Lung (tissue), 12 donors: ENCODE data around the gene MYBL2. TPM values are rescaled to one million over a fixed set of nuclear protein-coding genes. Genes with fewer than 3 reads are reported as not detected.

ENCODE experiments used
- ATAC-seq: fragments of 200-7000 bp; cut with Tn5 transposase; one replicate; pipeline ENCODE4 v1.9.1; 2020; ENCODE audit warnings: moderate number of reproducible peaks; ENCODE audit not compliant: insufficient read depth, low FRiP score
- DNase-seq, 3 donors: peaks; one replicate each; pipeline ENCODE4 v3.0.0-alpha.2; 2013 to 2017
- H3K27ac ChIP-seq, 2 donors: one replicate each; pipeline ENCODE4 v1.5.1; 2013; ENCODE audit warnings: mild to moderate bottlenecking in 2 of 2, moderate library complexity in 2 of 2, control low read depth in 1 of 2, inconsistent platforms in 1 of 2, low read depth in 1 of 2, low read length in 1 of 2
- H3K27me3 ChIP-seq, 3 donors: one replicate each; pipeline ENCODE4 v1.5.1; 2013; ENCODE audit warnings: low read length in 2 of 3; ENCODE audit not compliant: control insufficient read depth in 3 of 3, insufficient read depth in 3 of 3
- H3K36me3 ChIP-seq, 4 donors: one replicate each; pipeline ENCODE4 v1.5.1; 2013; ENCODE audit warnings: low read length in 4 of 4, mild to moderate bottlenecking in 1 of 4, moderate library complexity in 1 of 4; ENCODE audit not compliant: control insufficient read depth in 4 of 4, insufficient read depth in 4 of 4
- H3K4me1 ChIP-seq, 5 donors: one replicate each; pipeline ENCODE4 v1.5.1; 2013; ENCODE audit warnings: low read length in 5 of 5, mild to moderate bottlenecking in 2 of 5, moderate library complexity in 1 of 5; ENCODE audit not compliant: control insufficient read depth in 5 of 5, insufficient read depth in 5 of 5
- H3K4me3 ChIP-seq: one replicate; pipeline ENCODE4 v1.5.1; 2013; ENCODE audit warnings: mild to moderate bottlenecking, control low read depth, moderate library complexity
- H3K9ac ChIP-seq, 2 donors: one replicate each; pipeline ENCODE4 v1.5.1; 2013; ENCODE audit warnings: low read length in 2 of 2, control low read depth in 1 of 2; ENCODE audit not compliant: insufficient read depth in 1 of 2
- H3K9me3 ChIP-seq, 4 donors: one replicate each; pipeline ENCODE4 v1.5.1; 2013; ENCODE audit warnings: low read length in 3 of 4, mild to moderate bottlenecking in 1 of 4, moderate library complexity in 1 of 4; ENCODE audit not compliant: control insufficient read depth in 4 of 4, insufficient read depth in 3 of 4
- WGBS, 2 donors: extraction: QIAGEN DNeasy Blood & Tissue Kit; methylation state at CpG; one replicate each; pipeline ENCODE4 v1.1.7; 2013; 5-methylcytosine and 5-hydroxymethylcytosine counted together
- polyA plus RNA-seq, 2 donors: library from polyadenylated mRNA; stranded (reverse); fragments of 200-250 nt; gene quantifications; one replicate each; pipeline ENCODE4 v1.2.1, GENCODE V29; 2013
- total RNA-seq, 2 donors: library from RNA; depleted of rRNA in 1 of 2; stranded (reverse); fragments of >200 nt in 1 of 2; gene quantifications; one replicate each; pipeline ENCODE4 v1.2.1, GENCODE V29; 2014 to 2021
- TF ChIP-seq, protein P1 (sequence below): IDR thresholded peaks from 2 replicates; pipeline ENCODE4 v1.5.1; 2012; ENCODE audit warnings: mild to moderate bottlenecking; ENCODE audit errors: control extremely low read depth, extremely low read depth
- donor health status: control.
- donor health status: control.
- donor health status: Bipolar disorder and iron deficiency.
- donor health status: healthy.
- donor health status: DM: yes; HTN: yes; CAD: no.

The MYBL2 gene
- total and polyA plus RNA-seq, 4 donors: 2.1 to 4.7 (median 3.3) TPM

DNA sequence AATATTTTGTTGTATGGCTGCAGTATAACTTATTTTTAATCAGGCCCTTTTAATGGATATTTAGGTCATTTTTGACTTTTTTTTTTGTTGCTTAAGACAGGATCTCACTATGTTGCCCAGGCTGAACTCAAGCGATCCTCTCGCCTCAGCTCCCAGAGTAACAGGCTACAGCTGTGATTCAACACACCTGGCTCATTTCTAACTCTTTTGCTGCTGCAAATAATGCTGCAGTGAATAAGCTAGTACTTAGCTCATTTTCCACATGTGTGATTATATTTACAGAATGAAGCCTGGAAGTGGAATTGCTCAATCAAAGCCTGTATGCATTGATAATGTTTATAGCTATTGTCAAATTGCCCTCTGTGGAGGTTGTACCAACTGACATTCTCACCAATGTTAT lies 58.8 kb downstream of the MYBL2 start:
- Histone ChIP-seq H3K27me3 (no peaks in the 10 kb centered on the region), H3K27ac (no peak overlapping the region), H3K9me3 (peaks cover 0 to 3% (median 0%) of the 10 kb centered on the region in 4 donors), H3K36me3 (no peaks in the 10 kb centered on the region), H3K9ac (no peak overlapping the region), H3K4me3 (no peak overlapping the region), H3K4me1 (peaks cover 0 to 5% (median 0%) of the 10 kb centered on the region in 5 donors)
- no peak for ATAC-seq
- WGBS, 2 donors: 86 to 88% methylated on average over 2 of the region's 2 CpGs
- TF ChIP-seq, protein P1, sequence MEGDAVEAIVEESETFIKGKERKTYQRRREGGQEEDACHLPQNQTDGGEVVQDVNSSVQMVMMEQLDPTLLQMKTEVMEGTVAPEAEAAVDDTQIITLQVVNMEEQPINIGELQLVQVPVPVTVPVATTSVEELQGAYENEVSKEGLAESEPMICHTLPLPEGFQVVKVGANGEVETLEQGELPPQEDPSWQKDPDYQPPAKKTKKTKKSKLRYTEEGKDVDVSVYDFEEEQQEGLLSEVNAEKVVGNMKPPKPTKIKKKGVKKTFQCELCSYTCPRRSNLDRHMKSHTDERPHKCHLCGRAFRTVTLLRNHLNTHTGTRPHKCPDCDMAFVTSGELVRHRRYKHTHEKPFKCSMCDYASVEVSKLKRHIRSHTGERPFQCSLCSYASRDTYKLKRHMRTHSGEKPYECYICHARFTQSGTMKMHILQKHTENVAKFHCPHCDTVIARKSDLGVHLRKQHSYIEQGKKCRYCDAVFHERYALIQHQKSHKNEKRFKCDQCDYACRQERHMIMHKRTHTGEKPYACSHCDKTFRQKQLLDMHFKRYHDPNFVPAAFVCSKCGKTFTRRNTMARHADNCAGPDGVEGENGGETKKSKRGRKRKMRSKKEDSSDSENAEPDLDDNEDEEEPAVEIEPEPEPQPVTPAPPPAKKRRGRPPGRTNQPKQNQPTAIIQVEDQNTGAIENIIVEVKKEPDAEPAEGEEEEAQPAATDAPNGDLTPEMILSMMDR: no peak
- no peak for DNase-seq

DNA sequence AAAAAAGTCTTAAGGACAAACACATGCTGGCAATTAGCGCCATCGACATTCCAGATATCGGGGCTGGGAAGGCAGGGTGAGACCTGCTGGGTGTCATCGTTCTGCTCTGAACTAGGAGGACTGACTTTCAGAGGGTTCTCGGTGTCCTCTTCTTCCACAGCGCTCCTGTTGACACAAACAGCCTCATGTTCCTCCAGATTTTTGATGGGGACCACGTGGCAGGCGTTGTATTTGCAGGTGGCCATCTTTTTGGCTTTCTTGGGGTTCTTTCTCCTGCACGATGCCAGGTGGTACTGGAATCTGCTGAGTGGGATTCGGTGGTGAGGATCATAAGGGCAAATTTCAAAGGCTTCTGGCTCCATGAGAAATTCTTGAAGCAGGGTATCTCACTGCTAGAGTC lies 59.4 kb downstream of the MYBL2 start:
- Histone ChIP-seq H3K27me3 (no peaks in the 10 kb centered on the region), H3K36me3 (no peaks in the 10 kb centered on the region), H3K27ac (no peak overlapping the region), H3K9me3 (peaks cover 0 to 3% (median 0%) of the 10 kb centered on the region in 4 donors), H3K4me3 (no peak overlapping the region), H3K4me1 (peaks cover 0 to 5% (median 0%) of the 10 kb centered on the region in 5 donors), H3K9ac (no peak overlapping the region)
- 91 to 92% methylated on average over 10 of the region's 10 CpGs for WGBS, 2 donors
- no peak for DNase-seq
- TF ChIP-seq, protein P1: no peak
- ATAC-seq: no peak

DNA sequence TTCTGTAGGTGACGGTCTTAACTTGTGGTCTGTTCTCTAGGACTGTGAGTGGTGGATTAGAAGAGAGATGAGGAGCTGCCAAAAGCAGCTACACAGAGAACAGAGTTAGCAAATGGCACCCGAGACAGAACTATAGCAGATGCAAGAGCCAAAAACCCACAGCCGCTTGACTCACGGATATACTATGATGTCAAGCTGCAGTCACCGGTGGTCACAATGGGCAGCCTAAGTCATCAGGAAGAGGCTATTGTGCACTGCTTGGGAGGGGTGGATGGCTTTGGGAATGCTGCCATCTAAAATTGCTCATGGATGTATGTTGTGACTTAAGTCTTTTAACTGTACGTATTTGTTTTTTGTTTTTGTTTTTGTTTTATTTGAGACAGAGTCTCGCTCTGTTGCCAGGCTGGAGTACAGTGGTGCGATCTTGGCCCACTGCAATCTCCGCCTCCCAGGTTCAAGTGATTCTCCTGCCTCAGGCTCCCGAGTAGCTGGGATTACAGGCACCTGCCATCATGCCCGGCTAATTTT lies 60.0 kb downstream of the MYBL2 start, which contains the start of gene GTSF1L:
Gene GTSF1L (minus strand): TSS at position 192 of the 528 bp plus-strand sequence. CDS start 308 bp downstream, outside the sequence.
- H3K27ac ChIP-seq: no peak within 1 kb of the TSS
- WGBS, 2 donors: 79 to 81% methylated on average over 11 of the region's 11 CpGs
- H3K4me1 ChIP-seq: peaks cover 0 to 5% (median 0%) of the 10 kb centered on the region in 5 donors
- DNase-seq: no peak
- TF ChIP-seq, protein P1: no peak
- ATAC-seq: no peak
- H3K9ac ChIP-seq: no peak within 1 kb of the TSS
- H3K27me3 ChIP-seq: no peaks in the 10 kb centered on the region
- peaks cover 0 to 3% (median 0%) of the 10 kb centered on the region in 4 donors for H3K9me3 ChIP-seq
- H3K36me3 ChIP-seq: no peaks in the 10 kb centered on the region
- no peak within 1 kb of the TSS for H3K4me3 ChIP-seq
